ENCODE measurements around the gene FAM177A1.
"Not testable (repeated sequence)": the region's sequence is repeated elsewhere in the genome, so short reads cannot be mapped to it uniquely, and the experiment has no call there.

FAM177A1 gene

DNA sequence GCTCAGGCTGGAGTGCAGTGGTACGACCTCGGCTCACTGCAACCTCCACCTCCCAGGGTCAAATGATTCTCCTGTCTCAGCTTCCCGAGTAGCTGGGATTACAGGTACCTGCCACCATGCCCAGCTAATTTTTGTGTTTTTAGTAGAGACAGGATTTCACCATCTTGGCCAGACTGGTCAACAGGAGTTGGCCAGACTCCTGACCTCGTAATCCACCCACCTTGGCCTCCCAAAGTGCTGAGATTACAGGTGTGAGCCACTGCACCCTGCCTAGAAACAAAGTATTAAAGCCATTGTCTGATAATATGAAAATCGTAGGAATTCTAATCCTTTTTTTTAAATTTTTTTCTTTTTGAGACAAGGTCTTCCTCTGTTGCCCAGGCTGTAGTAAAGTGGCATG, 19.7 kb downstream of the FAM177A1 start:
- DNase-seq = not testable (repeated sequence)

DNA sequence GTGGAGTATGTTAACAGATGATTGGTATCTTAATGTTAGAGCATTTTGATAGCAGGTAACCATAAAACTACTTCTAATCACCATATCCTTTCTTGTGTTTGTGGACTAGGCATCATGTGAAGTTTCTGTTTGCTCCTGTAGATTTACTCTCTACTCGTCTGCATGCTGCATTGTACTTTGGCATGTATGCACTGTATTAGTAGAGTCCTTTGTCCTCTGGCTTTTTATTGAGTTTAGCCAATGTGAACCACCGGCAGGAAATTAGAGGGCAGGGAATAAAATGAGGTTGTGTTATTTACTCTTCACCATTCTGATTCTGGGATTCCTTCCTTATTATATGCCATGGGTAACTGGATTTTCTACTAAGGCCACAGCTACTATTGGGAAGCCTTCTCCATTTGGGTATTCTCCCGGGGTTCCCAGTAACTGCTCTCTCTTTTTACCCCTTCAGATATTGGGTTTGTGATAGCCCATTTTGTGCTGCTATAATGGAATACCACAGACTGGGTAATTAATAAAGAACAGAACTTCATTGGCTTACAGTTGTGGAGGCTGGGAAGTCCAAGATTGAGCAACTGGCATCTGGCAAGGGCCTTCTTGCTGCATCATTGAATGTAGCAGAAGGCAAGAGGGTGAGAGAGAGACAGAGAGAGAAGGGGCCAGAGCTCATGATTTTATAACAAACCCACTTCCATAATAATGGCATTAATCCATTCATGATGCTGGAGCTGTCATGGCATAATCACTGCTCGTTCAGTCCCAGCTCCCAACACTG, 22.4 kb downstream of the FAM177A1 start:
- no peak for DNase-seq

GRCh38 chr14:35072226-35072625, 26.2 kb downstream of the FAM177A1 start:
- no peak for DNase-seq

GRCh38 chr14:35073486-35073885, 27.4 kb downstream of the FAM177A1 start:
- no peak for DNase-seq

GRCh38 chr14:35078082-35078481, 32.0 kb downstream of the FAM177A1 start:
- no peak for DNase-seq

DNA sequence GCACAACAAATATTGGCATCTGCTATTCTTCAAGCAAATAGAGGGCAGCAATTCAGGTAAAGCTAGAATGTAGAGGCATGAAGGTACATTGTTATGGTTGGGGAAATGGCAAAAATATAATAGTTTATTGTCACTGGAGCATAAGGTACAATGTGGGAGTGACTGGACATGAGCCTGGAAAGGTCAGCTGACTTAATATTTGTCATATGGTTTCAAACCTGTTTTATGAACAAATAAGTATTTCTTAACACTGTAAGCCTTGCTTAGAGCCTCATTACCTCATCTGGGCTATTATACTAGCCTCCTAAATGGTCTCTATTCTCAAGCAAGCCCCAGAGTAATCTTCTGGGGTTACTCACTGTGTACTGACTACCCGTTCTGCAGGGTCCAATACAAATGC, 33.7 kb downstream of the FAM177A1 start:
- DNase-seq = no peak

GRCh38 chr14:35083530-35084150, 37.6 kb downstream of the FAM177A1 start:
- no peak for DNase-seq

DNA sequence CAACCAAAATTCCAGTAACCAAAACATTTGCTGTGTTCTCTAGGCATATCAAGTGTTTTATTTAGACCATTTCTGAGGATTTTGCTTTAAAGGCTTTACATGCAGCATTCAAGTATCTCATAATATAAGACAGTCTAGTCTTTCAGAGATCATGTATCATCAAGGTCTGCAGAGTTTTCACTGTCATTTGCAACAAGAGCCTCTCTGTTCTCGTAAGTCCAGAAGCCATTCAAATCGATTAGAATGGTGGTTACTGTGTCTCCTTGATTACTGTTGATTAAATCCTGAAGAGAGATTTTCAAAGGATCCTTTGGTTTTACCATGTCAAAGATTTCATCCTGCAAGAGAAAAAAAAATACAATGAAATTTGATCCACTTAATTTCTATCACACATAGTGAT, 39.4 kb downstream of the FAM177A1 start:
- no peak for DNase-seq

DNA sequence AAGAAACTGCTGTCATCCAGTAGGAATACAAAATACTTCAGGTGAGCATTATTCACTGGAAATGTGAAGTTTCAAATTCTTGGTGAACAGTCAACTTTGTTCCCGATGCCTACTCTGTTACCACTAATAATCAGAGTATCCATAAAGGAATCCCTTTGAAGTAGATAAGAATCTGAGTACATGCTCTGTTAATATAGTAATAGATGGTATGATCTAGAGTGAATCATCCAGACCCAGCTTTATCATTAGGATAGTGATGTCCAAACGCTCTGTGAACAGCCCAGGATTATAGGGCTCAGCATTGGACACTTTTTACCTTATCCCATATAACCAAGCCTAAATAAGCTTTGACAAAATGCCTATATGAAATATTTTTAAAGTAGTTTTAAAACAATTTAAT, 42.4 kb downstream of the FAM177A1 start:
- no peak for DNase-seq

DNA sequence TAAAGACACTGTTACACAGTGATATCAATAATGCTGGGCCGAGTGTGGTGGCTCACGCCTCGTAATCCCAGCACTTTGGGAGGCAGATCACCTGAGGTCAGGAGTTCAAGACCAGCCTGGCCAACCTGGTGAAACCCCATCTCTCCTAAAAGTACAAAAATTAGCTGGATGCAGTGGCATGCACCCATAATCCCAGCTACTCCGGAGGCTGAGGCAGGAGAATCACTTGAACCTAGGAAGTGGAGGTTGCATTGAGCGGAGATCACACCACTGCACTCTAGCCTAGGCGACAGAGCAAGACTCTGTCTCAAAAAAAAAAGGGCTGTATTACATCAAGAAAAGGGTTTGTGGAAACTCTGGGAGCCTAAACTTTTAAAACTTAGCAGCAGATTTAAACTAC, 48.6 kb downstream of the FAM177A1 start:
- not testable (repeated sequence) for DNase-seq

- no peak for DNase-seq
These were observed 61.8 kb downstream of the FAM177A1 start for GRCh38 chr14:35107866-35108265.

GRCh38 chr14:35112641-35113040, 66.6 kb downstream of the FAM177A1 start:
- DNase-seq = no peak

DNA sequence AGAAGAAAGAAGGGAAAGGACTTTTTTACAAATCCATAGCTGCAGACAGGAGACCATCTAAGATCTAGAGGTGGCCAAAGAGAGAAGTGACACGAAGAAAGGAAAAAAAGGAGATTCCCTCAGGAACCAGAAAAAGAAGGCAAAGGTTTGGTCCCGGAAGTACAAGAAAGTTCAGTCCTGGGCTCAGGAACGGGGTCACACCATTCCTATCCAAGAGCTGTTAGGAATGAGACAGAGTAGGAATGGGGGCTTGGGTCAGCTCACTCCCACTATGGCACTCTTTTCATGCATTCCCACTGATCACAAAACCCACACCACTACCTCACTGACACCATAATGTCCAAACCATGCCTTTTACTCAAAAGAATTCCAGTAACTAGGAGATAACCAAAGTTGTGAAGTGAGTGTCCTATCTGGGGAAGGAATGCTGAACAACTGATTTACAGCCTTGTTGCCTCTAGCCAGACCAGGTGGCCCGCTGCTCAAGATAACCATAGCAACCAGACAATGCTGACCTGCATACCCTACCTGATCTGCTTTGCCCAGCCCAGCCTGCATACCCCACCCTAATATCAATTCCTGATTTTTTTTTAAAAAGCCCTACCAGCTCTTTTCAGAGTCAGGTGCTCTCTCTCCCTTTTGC, 67.4 kb downstream of the FAM177A1 start:
- no peak for DNase-seq

GRCh38 chr14:35114036-35114435, 68.0 kb downstream of the FAM177A1 start:
- DNase-seq = no peak

GRCh38 chr14:35116242-35116641, 70.2 kb downstream of the FAM177A1 start:
- DNase-seq = no peak

DNA sequence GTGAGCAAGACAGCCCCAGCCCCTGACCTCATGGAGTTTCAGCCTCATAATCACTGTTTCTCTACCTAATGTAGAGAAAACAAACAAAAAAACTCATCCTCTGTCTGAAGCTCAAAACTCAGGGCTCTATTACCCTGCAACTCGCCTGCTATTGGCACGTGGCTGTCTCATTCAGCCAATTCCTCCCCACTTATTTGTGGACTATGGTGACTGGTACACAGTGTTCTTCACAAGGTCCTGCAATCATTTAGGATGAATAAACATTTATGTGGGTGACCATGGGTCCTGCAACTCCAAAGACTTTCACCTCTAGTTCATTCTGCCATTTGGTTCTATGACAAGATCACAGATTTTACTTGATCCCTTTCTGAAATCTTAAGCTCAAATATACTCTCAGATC, 71.0 kb downstream of the FAM177A1 start:
- DNase-seq = no peak

- DNase-seq = peak; percentile 20
These were observed 75.2 kb downstream of the FAM177A1 start for GRCh38 chr14:35121026-35121886.

DNA sequence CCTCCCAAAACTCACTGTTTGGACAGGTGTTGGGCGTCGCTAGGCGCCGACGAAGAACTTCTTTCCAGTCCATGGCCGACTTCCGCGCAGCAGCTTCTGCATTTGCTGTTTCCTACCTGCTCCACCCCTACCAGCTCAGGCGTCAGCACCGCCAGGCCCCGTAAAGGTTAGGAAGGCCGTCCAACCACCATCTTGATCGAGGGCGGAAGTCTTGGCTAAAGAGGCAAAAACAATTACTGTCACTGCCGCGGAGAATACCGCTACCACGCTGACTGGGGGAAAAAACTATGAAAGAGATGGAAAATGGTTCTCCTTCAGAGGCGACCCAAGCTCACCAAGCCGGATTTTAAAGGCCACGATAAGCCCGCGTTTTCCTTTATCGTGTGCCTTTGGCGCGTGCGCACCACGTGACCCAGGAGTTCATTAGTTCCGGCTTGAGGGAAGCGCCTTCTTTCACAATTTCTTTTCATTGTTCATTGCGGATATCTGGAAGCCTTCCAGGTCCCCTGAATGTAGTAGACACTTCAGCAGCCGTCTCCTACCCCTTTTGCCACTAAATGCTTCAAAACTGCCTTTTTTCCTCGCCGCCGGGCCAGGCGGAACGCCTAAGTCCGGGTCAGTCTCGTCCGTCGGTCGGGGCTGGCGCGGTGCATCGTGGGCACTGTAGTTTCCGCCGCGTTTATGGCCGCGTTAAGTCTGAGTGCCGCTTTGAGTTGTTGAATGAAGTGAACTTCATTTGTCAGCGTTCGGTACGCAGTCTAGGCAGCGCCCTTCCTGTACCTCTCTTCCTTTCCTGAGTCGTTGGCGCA, 76.0 kb downstream of the FAM177A1 start, which contains the start of the genes PPP2R3C and PRORP:
PPP2R3C (minus strand) TSS at position 104 of the 809 bp plus-strand sequence; CDS start at position 73, 31 bp downstream.
PRORP (plus strand) TSS at position 666 of the 809 bp plus-strand sequence. CDS start 694 bp downstream, outside the sequence.
- DNase-seq = peak; percentile 91

DNA sequence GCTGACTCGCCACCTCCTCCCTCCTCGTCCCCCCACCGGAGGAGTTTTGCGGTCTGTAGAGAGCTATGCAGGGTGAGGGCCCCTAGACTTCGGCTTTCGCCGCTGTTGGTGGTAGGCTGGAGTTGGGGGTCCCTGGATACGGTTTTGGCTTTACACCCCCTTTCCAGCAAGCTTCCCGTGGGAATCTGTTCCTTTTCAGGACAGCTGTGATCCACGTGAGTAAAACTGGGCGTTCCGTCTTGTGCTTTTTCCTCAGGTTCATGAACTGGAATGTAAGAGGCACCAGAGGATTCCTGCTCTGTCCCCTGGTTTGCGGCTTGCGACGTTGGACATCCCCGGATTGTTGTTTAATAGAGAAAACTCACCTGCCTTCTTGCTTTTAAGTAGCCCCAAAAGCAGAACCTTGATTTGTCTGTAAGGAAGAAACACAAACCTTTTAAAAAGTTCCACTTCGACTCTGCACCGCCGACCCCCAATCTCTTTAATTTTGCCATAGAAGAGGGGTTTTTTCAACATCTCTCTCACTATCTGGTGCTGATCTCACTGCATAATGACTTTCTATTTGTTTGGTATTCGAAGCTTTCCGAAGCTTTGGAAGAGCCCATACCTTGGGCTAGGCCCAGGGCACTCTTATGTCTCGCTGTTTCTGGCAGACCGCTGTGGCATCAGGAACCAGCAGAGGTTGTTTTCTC, 76.8 kb downstream of the FAM177A1 start:
- DNase-seq = no peak

- no peak for DNase-seq
These were observed 77.3 kb downstream of the FAM177A1 start for GRCh38 chr14:35123388-35123703.

DNA sequence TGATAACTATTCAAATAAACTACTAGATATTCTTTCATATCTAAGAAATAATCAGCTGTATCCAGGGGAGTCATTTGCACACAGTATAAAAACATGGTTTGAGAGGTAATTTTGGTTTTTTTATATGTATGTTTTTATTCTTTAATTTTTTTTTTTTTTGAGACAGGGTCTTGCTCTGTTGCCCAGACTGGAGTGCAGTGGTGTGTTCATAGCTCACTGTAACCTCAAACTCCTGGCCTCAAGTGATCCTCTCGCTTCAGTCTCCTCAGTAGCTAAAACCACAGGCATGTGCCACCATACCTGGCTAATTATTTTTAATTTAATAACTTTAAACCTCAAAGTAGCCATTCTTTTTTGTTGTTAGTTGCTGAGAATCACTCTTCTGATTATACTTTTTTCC, 78.1 kb downstream of the FAM177A1 start:
- no peak for DNase-seq

All from activated naive CD4-positive, alpha-beta T cell treated with Interleukin-2 at 50 U/mL for 16 hours (primary cell).